Activated gamma-delta T cell (primary cell): ENCODE results near the gene NRK.
"Not testable (repeated sequence)": the region's sequence is repeated elsewhere in the genome, so short reads cannot be mapped to it uniquely, and the experiment has no call there.

Experiments
- DNase-seq: peaks from one replicate; lab custom pipeline; 2025; lab: John Stamatoyannopoulos, UW
- total RNA-seq, 2 donors: gene quantifications; one replicate each; lab custom pipeline; 2026; lab: John Stamatoyannopoulos, UW

NRK gene, protein sequence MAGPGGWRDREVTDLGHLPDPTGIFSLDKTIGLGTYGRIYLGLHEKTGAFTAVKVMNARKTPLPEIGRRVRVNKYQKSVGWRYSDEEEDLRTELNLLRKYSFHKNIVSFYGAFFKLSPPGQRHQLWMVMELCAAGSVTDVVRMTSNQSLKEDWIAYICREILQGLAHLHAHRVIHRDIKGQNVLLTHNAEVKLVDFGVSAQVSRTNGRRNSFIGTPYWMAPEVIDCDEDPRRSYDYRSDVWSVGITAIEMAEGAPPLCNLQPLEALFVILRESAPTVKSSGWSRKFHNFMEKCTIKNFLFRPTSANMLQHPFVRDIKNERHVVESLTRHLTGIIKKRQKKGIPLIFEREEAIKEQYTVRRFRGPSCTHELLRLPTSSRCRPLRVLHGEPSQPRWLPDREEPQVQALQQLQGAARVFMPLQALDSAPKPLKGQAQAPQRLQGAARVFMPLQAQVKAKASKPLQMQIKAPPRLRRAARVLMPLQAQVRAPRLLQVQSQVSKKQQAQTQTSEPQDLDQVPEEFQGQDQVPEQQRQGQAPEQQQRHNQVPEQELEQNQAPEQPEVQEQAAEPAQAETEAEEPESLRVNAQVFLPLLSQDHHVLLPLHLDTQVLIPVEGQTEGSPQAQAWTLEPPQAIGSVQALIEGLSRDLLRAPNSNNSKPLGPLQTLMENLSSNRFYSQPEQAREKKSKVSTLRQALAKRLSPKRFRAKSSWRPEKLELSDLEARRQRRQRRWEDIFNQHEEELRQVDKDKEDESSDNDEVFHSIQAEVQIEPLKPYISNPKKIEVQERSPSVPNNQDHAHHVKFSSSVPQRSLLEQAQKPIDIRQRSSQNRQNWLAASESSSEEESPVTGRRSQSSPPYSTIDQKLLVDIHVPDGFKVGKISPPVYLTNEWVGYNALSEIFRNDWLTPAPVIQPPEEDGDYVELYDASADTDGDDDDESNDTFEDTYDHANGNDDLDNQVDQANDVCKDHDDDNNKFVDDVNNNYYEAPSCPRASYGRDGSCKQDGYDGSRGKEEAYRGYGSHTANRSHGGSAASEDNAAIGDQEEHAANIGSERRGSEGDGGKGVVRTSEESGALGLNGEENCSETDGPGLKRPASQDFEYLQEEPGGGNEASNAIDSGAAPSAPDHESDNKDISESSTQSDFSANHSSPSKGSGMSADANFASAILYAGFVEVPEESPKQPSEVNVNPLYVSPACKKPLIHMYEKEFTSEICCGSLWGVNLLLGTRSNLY (N-terminal part only)
- 0 to 0.04 reads per million in 2 donors for total RNA-seq

DNA sequence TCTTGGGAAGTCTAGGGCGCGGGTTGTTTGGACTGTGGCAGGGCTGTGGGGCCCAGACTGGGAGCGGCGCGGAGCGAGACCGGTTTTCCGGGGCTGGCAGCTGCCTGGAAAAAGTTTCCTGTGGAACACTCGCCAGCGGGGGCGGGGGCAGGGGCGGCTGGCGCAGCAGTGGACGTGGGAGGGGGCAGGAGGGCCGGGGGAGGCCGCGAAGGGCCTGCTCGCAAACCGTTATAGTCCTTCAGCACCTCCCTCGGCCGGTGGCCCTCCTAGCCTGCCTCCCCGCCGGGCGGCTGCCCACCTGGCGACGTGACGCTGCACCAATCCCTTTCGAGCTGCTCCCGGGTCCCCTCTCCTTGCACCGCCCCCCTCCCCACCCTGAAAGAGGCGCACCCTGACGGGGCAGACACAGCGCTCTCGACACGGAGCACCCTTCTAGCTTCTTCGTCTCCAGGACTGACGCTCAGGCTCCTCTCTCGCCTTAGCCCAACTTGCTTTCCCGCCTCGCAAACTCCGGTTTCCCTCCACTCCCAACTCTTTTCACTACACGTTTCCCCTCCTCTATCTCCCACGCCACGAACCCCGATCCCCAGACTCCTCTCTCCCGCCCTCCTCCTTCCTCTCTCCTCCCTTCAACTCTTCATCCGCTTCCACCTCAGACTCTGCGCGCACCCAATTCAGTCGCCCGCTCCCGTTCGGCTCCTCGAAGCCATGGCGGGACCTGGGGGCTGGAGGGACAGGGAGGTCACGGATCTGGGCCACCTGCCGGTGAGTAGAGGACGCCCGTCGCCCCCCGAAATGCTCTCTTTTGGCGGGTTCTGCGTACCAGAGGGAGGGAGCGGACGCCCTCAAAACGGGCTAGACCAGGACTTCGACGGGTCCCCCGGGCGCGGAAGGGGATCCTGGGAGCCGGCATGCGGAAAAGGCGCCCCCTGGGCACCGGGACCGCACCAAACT is at the start of gene NRK:
NRK (plus strand) TSS at position 402 of the 954 bp plus-strand sequence; CDS start at position 709, 307 bp downstream.
- DNase-seq, result no peak

DNA sequence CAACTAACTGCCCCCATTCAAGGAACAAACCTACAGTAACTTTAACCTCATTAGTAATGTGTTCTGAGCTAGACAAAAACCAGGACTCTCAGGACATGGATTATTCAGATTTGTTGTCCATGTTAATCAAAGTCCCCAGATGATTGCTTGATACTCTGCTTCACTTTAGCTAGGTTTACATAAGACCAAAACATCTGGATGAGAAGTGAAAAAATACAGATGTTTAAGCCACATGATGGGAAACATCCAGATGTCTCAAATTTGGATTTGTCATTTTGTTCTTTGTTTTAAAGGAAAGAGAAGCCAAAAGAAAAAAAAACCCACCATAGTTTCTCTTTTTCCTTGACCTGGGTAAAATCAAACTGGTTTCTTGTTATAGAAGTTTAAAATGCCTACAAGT is 48.5 kb upstream of the NRK start:
- DNase-seq, result no peak

DNA sequence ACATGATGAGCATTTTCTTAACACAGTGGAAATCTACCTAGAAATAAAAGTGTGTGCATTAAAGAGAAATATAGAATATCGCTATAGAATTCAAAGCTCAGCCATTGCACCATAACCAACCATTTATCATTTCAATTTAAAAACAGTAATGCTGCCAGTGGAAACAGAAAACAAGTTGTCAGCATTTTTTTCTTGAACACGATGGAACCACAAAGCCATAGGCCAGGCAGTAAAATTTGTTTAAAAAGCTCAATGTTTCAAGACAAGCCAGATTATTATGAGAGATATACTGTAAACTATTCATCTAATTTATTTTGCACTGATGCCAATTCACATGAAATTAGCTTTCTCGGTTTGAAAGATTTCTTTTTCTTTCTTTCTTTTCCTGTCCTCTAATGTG is 46.7 kb upstream of the NRK start:
- no peak for DNase-seq

DNA sequence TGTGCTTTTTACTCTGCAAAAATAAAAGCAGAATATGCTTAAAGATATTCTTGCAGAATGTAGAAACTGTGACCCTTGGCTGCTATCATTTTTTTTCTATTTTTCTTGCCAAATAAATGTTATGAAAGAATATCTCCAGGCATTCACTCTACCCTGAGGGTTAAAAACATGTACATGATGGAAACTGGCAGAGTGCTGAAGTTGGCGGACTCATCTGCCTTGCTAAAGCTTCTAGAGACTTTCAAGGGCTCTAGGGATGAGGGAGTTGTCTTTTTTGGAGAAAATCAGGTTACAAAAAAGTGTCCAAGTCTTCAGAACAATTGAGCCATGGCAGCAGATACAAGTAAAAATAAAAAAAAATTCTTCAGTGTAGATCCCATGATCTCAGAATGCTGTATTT is 40.5 kb upstream of the NRK start:
- DNase-seq, result no peak

DNA sequence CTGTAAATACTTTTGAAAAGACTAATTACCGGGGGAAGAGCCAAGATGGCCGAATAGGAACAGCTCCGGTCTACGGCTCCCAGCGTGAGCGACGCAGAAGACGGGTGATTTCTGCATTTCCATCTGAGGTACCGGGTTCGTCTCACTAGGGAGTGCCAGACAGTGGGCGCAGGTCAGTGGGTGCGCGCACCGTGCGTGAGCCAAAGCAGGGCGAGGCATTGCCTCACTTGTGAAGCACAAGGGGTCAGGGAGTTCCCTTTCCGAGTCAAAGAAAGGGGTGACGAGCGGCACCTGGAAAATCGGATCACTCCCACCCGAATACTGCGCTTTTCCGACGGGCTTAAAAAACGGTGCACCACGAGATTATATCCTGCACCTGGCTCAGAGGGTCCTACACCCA is 25.5 kb upstream of the NRK start:
- DNase-seq, result not testable (repeated sequence)

DNA sequence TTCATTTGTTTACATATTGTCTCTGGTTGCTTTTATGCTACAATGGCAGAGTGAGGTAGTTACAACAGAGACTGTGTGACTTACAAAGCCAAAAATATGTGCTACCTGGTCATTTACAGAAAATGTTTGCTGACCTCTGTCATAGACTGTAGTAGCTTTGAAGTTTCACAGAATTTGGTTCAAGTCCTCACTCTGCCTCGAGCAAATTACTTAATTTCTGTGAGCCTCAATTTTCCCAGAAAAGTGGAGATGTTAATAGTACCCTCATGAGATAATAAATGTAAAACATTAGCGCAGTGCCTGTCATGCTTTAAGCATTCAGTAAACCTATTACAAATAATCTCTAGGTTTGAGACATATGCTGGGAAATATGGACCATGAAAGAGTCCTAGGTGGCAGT is 18.4 kb upstream of the NRK start:
- no peak for DNase-seq

DNA sequence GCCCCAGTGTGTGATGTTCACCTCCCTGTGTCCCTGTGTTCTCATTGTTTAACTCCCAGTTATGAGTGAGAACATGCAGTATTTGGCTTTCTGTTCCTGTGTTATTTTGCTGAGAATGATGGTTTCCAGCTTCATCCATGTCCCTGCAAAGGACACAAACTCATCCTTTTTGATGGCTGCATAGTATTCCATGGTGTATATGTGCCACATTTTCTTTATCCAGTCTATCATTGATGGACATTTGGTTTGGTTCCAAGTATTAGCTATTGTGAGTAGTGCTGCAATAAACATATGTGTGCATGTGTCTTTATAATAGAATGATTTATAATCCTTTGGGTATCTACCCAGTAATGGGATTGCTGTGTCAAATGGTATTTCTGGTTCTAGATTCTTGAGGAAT is 16.7 kb upstream of the NRK start:
- not testable (repeated sequence) for DNase-seq

DNA sequence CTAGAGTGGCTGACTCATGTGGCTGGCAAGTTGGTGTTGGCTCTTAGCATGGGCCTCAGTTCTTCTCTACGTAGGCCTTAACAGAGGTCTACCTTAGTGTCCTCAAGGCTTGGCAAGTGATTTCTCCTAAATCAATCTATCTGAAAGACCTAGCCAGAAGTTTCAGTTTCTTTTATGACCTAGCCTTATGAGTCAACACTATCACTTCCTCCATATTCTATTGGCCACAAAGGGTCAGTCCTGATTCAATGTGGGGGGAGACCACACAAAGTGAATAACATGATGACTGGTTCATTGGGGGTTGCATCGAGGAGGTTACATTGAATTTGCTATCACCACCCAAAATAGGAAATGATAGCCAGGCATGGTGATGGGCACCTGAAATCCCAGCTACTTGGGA is 5.8 kb upstream of the NRK start:
- DNase-seq, result no peak

DNA sequence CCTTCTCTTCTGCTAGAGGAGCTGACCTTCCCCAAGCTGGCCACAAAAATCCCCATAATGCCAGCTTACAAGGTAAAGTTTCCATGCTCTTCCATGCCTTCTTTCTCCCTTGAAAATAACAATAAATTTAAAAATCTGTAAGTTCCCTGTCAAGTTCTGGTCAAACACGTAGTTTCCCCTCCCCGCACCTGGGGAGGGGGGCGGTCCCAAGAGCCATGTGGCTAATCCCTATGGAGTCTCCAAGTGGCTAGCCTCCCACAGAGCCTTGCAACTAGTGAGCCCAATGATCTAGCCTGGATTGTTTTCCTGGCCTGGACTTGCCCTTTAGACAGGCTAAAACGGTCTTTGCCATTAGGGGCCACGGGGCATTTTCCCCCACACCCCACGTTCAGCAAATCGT is 2.1 kb upstream of the NRK start:
- DNase-seq, result no peak

DNA sequence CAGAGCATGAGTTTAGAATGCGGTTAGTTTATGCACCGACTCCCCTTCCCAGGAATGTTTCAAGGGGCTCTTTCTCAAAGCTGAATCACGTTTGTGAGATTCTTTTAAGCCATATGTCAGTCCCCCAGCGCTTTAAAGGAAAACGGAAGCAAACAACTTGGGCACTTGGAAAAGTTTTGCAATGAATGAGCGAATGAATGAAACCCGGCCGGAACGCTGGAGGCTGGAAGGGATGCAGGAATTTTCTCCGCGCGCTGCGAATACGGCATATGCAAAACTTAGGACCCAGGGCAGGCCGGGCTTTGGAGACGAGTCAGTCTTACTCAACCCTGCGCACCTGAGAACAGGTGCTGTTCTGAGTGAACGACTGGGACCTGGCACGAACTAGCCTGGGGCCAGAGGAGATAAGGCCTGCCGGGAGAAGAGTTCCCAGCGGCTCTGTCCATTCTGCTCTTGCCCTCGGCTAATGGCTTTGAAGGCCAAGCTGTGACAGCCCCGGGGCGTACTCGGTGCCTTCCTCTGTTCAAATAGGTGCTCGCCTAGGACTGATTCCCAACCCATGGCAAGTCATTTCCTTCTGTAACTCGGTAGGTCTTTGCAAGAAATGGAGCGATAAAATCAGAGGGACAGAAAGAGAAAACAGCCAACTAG is 743 bp upstream of the NRK start:
- no peak for DNase-seq

DNA sequence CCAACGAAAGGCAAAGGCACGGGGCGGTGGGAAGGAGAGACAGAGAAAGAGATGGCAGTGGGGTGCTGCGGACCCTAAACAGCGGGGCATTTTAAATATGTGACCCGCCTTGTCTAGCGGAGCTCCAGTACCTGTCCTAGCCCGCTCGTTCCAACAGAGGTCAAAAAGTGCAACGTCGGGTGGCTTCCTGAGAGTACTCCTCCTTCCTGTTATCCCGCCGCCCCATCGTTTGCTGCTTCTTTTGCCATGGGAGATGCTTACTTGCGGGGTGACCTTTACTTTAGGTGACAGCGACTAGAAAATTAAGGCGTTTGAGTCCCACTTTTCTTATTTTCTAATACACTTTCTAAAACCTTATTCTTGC is 735 bp downstream of the NRK start:
- DNase-seq, result no peak

DNA sequence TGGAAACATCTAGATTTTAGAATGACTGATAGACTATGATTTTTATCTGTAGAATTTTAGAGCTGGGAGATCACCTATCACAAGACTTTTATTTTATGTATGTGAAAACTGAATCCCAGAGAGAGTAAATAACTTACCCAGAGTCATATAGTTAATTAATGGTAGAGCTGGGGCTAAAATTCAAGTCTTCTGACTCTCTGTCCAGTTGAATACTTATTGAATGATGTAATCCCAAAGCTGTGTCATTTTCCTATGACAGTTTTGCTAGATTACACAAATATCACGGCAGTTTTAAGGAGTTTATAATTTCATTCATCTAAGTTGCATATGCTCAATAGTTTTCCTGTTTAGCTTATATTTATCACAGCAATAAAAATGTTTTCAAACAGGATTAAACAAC is 6.7 kb downstream of the NRK start:
- DNase-seq, result no peak

DNA sequence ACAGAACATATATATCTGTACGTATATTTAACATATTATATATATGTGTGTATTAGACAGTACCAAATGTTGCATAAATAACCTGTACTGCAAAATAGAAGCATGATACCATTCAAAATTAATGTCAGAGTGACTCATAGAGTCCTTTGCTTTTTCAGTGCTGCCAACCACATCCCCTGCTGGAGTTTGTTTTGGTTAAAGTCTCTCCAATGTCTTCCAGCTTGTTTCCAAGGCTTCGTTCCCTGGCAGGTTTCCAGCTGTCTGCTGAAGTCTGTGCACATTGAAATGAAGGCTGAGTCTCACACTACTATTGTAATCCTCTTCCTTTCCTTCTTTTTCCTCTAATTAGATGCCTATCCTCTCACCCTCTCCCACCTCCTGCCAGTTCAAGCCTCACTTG is 14.9 kb downstream of the NRK start:
- no peak for DNase-seq

DNA sequence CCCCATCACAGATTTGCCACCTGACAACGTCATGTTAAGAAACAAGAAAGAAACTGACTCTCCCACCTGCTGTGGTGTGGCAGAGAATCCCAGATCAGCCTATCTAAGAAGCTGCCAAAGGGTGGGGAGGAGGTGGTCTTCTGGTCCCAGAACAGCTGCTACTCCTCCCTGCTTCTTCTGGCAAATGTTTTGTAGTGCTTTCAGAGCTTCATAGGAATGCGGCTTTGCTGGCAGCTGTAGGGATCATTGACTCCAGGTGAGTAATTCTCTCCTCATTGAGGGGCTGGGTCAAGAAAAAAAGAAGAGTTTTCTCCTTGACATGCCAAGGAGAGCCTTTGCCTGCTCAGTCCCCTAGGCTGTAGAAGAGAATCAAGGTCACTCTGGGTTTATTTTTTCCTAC is 23.3 kb downstream of the NRK start:
- no peak for DNase-seq

DNA sequence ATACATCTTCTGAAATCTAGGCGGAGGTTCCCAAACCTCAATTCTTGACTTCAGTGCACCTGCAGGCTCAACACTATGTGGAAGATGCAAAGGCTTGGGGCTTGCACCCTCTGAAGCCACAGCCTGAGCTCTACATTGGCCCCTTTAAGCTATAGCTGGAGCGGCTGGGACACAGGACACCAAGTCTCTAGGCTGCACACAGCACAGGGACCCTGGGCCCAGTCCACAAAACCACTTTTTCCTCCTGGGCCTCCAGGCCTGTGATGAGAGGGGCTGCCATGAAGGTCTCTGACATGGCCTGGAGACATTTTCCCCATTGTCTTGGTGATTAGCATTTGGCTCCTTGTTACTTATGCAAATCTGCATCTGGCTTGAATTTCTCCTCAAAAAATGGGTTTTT is 27.8 kb downstream of the NRK start:
- DNase-seq, result not testable (repeated sequence)

DNA sequence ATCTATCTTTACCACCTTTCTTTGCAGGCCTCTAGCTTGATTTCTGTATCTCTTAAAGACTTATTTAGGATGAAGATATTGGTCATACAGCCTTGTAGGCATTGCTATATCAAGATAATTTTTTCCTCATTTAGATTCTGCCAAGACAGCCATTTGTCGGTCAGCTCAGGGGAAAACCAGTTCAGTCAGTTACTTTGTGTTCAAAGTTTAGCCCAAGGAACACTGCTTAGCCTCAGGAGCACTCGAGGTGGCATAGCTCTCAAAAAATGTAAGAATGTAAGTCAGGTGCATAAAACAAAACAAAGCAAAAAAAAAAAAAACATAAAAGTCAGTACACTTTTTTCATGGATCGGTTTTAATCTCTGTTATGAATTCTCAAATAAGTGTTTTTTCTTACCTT is 43.4 kb downstream of the NRK start:
- DNase-seq, result no peak

DNA sequence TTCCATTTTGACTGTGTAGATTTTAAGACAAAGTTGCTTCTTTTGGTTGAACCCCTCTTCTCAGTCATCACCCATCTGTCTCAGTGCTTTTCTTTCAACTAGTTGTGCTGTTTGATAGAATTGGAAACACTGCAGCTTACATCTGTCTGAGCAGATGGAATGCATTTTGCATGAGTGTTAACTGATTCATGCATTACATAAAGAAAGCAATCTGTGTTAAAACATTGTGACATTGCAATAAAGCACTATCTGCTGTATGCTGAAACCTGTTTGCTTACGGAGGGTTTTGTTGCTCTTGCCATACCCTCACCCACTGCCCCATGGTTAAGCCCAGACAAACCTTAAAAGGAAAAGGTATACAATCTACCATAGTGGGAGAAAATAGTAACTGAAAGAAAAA is 47.4 kb downstream of the NRK start:
- no peak for DNase-seq

DNA sequence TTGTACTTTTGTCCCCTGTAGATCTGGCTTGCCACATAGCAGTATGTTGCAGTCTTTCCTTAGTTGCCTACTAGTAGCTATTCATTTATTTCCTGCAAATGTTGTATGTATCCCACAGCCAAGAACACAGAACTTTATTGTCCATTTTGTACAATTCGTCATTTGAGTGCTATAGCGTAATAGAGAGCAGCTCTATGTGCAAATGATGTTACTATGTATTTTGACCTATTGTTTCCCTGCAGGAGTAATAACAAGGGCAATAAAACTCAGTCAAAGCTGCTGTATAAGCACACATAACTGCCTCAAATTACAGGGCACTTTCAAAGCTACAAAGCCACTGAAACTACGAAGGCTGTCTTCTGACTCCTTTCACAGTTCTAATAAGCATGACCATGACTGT is 48.1 kb downstream of the NRK start:
- no peak for DNase-seq

DNA sequence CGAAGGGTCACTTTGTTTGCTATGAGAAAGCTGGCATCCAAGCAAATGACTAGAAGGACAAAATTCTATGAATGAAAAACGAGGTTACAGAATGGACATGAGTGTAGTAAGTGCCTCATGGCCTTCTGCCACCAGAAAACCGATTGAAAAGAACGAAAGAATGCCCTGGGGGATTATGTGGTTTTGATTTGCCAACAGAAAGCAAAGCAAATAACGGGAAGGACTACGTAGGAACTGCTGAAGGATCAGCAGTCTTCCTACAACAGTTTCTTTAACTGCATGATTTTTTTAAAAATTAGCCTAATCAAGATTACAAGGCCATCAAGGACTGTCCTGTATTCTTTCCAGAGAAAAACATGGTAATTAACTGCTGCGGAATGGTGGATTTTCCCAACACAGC is 50.6 kb downstream of the NRK start:
- DNase-seq, result no peak

DNA sequence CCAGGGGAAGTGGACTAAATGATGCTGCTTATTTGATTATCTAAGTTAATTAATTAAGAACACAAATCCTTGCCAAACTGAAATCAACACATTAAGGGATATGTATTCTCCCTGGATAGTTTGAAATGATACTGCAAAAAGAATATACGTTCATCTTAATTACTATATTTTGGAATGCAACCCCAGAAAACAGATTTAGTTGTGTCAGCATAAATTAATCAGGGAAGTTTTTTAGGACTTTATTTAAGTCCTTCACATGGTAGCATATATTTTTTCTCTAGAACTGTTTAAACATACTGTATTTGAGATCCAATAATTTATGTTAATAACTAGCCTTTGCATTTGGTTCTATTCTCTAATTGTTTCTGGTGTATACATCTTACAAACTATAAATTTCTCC is 52.5 kb downstream of the NRK start:
- DNase-seq, result no peak

DNA sequence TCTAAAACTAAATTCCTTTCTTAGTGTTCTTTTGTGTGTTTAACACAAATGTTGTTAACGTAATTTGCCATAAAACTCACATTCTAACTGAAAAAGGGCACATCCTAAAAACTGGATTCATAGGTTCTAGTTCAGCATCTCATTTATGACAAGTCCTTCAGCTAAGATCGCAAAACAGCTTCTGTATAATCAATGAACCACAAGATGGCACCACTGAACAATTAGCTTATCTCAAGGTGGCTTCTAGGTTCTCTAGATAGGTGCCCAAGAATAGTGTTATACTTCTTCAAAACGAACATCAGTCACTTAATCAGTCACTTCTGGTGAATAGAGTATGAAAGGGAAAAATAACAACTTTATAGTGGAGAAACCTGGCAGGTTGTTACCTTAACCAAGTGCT is 54.3 kb downstream of the NRK start:
- DNase-seq, result no peak
